Activated T-cell treated with anti-CD3 and anti-CD28 coated beads, Interleukin-2, amount 50 U/mL, for 48 hours (primary cell): ENCODE data around the gene ARHGEF16.

Source experiments
- DNase-seq, 2 experiments: peaks; one replicate each; pipeline ENCODE4 v3.0.0-alpha.2; 2020

The ARHGEF16 gene

GRCh38 chr1:3439346-3440299 lies 14.8 kb upstream of the ARHGEF16 start:
- DNase-seq: no peak

- DNase-seq: no peak
Observed at GRCh38 chr1:3440300-3440681, 14.2 kb upstream of the ARHGEF16 start.

- no peak for DNase-seq
Observed at GRCh38 chr1:3440711-3441409, 13.6 kb upstream of the ARHGEF16 start.

GRCh38 chr1:3441410-3441847 lies 13.0 kb upstream of the ARHGEF16 start:
- DNase-seq: no peak

- no peak for DNase-seq
Observed at GRCh38 chr1:3441880-3442279, 12.6 kb upstream of the ARHGEF16 start.

GRCh38 chr1:3442331-3442730 lies 12.1 kb upstream of the ARHGEF16 start:
- no peak for DNase-seq

- no peak for DNase-seq
Observed at GRCh38 chr1:3442901-3443300, 11.6 kb upstream of the ARHGEF16 start.

GRCh38 chr1:3443807-3444206 lies 10.7 kb upstream of the ARHGEF16 start:
- DNase-seq: no peak

- no peak for DNase-seq
Observed at GRCh38 chr1:3444298-3444697, 10.2 kb upstream of the ARHGEF16 start.

- no peak for DNase-seq
Observed at GRCh38 chr1:3444736-3445135, 9.7 kb upstream of the ARHGEF16 start.

GRCh38 chr1:3450202-3450863 lies 4.1 kb upstream of the ARHGEF16 start:
- DNase-seq: no peak

- no peak for DNase-seq
Observed at GRCh38 chr1:3450983-3451382, 3.5 kb upstream of the ARHGEF16 start.

GRCh38 chr1:3451994-3452865 lies 2.2 kb upstream of the ARHGEF16 start:
- no peak for DNase-seq

GRCh38 chr1:3452866-3453175 lies 1.6 kb upstream of the ARHGEF16 start:
- no peak for DNase-seq

GRCh38 chr1:3453203-3453761 lies 1.2 kb upstream of the ARHGEF16 start:
- peak; percentile 87 to 88 for DNase-seq

- DNase-seq: no peak
Observed at GRCh38 chr1:3454811-3455618, 550 bp downstream of the ARHGEF16 start.

- DNase-seq: no peak
Observed at GRCh38 chr1:3455670-3456448, 1.4 kb downstream of the ARHGEF16 start.

- DNase-seq: no peak
Observed at GRCh38 chr1:3456449-3456963, 2.0 kb downstream of the ARHGEF16 start.

GRCh38 chr1:3456964-3457909 lies 2.8 kb downstream of the ARHGEF16 start:
- no peak for DNase-seq
